HCT116 (cell line): ENCODE results near the gene CASZ1. TPM values are rescaled to one million over a fixed set of nuclear protein-coding genes. Genes with fewer than 3 reads are reported as not detected.

Source experiments
- ATAC-seq: fragments of 200-7000 bp; cut with Tn5 transposase; 2 replicates; pipeline ENCODE4 v1.9.1; 2020; ENCODE audit warnings: mild to moderate bottlenecking, moderate library complexity
- BruUV-seq: library from RNA; stranded (reverse); fragments of 400-500 nt; replicated peaks from 2 replicates; lab custom pipeline; 2021; lab: Mats Ljungman, UMichigan
- CTCF ChIA-PET: fragments of 300-600 bp; sonication (Branson Sonifier 250); formaldehyde crosslinking; loops from one replicate; lab custom pipeline; 2021; ENCODE audit warnings: antibody characterized with exemption; lab: Charles Lee
- POLR2A ChIA-PET: fragments of 300-600, 350-600 bp; sonication (Branson Sonifier 250); formaldehyde crosslinking; loops from one replicate; lab custom pipeline; 2021; ENCODE audit warnings: antibody characterized with exemption; lab: Charles Lee
- RAD21 ChIA-PET, 2 experiments: fragments of 300-600 bp; sonication (Branson Sonifier 250); formaldehyde crosslinking; loops; one replicate each; lab custom pipeline; 2023; ENCODE audit warnings: low total read pairs in 2 of 2; ENCODE audit not compliant: uncharacterized antibody in 2 of 2, unreplicated experiment in 2 of 2, low non-redundant PET in 1 of 2; lab: Charles Lee
- DNase-seq: peaks from one replicate; pipeline ENCODE4 v3.0.0-alpha.2; 2010; ENCODE audit warnings: low read depth, low spot score
- H2AFZ ChIP-seq: fragments of 200-600 bp; shearing (Covaris generic), sonication (generic); 2 replicates; pipeline ENCODE4 v1.6.1; 2017; ENCODE audit warnings: low read depth, mixed run types, mixed read lengths, antibody characterized with exemption, low read length; ENCODE audit not compliant: poor library complexity, severe bottlenecking
- H3K27ac ChIP-seq: 2 replicates; pipeline ENCODE4 v1.5.1; 2012; ENCODE audit warnings: low read depth, low read length
- H3K27me3 ChIP-seq: fragments of 200-600 bp; sonication (generic); 2 replicates; pipeline ENCODE4 v1.6.1; 2016; ENCODE audit warnings: mixed run types, low read length, mixed read lengths; ENCODE audit not compliant: insufficient read depth
- H3K36me3 ChIP-seq, 2 experiments: fragments of 200-500 bp in 1 of 2; fragments of 200-600 bp in 1 of 2; sonication (Bioruptor generic) in 1 of 2; sonication (generic) in 1 of 2; 2 replicates each; pipeline versions ENCODE4 v1.5.1 to v1.6.1; 2014 to 2016; ENCODE audit warnings: low read length in 2 of 2, inconsistent platforms in 1 of 2, mixed read lengths in 1 of 2, mixed run types in 1 of 2; ENCODE audit not compliant: insufficient read depth in 2 of 2, control insufficient read depth in 1 of 2
- H3K4me1 ChIP-seq, 2 experiments: fragments of 200-600 bp in 1 of 2; sonication (generic) in 1 of 2; 2 replicates each; pipeline versions ENCODE4 v1.5.1 to v1.6.1; 2012 to 2017; ENCODE audit warnings: low read length in 2 of 2, inconsistent platforms in 1 of 2, mild to moderate bottlenecking in 1 of 2, mixed read lengths in 1 of 2, mixed run types in 1 of 2, moderate library complexity in 1 of 2; ENCODE audit not compliant: insufficient read depth in 2 of 2, control insufficient read depth in 1 of 2
- H3K4me2 ChIP-seq: fragments of 200-600 bp; sonication (generic); 2 replicates; pipeline ENCODE4 v1.6.1; 2017; ENCODE audit warnings: mixed run types, low read length, mixed read lengths
- H3K4me3 ChIP-seq, 2 experiments: fragments of 200-600 bp in 1 of 2; sonication (generic) in 1 of 2; replicated peaks in 1 of 2; 2 replicates each; pipeline ENCODE4 v1.5.1; 2011 to 2016; ENCODE audit warnings: low read length in 2 of 2, control low read depth in 1 of 2, low read depth in 1 of 2, mild to moderate bottlenecking in 1 of 2, mixed read lengths in 1 of 2, mixed run types in 1 of 2
- H3K79me2 ChIP-seq: fragments of 200-600 bp; sonication (generic); 2 replicates; pipeline ENCODE4 v1.6.1; 2017; ENCODE audit warnings: mild to moderate bottlenecking, mixed run types, low read length, moderate library complexity, mixed read lengths; ENCODE audit not compliant: insufficient read depth
- H3K9ac ChIP-seq: fragments of 200-600 bp; sonication (generic); 2 replicates; pipeline ENCODE4 v1.6.1; 2016; ENCODE audit warnings: low read length, mixed read lengths
- H3K9me2 ChIP-seq: fragments of 200-600 bp; sonication (generic), shearing (Covaris generic); 2 replicates; pipeline ENCODE4 v1.6.1; 2017; ENCODE audit warnings: mixed run types, mild to moderate bottlenecking, moderate library complexity; ENCODE audit not compliant: insufficient read depth
- H3K9me3 ChIP-seq, 2 experiments: fragments of 200-500 bp in 1 of 2; fragments of 200-600 bp in 1 of 2; sonication (Bioruptor generic) in 1 of 2; sonication (generic) in 1 of 2; 2 replicates each; pipeline ENCODE4 v1.6.1; 2014 to 2017; ENCODE audit warnings: low read length in 2 of 2, mixed read lengths in 2 of 2, inconsistent platforms in 1 of 2, low read depth in 1 of 2, mild to moderate bottlenecking in 1 of 2, mixed run types in 1 of 2, moderate library complexity in 1 of 2; ENCODE audit not compliant: control insufficient read depth in 1 of 2, insufficient read depth in 1 of 2
- H4K20me1 ChIP-seq: fragments of 200-600 bp; sonication (generic), shearing (Covaris generic); 2 replicates; pipeline ENCODE4 v1.6.1; 2017; ENCODE audit warnings: mixed run types, mild to moderate bottlenecking, moderate library complexity; ENCODE audit not compliant: insufficient read depth
- ATF3 ChIP-seq: IDR thresholded peaks from 2 replicates; pipeline ENCODE4 v1.6.1; 2012
- CBX3 ChIP-seq: IDR thresholded peaks from 2 replicates; pipeline ENCODE4 v1.6.1; 2012; ENCODE audit warnings: low read depth
- CEBPB ChIP-seq: IDR thresholded peaks from 2 replicates; pipeline ENCODE4 v1.6.1; 2012; ENCODE audit warnings: low read depth
- CTCF ChIP-seq, 3 experiments: fragments of 200-600 bp in 1 of 3; sonication (generic) in 1 of 3; IDR thresholded peaks in 2 of 3; conservative IDR thresholded peaks in 1 of 3; 2 replicates each; pipeline ENCODE4 v1.5.1; 2012 to 2017; ENCODE audit warnings: low read depth in 2 of 3, low read length in 2 of 3, antibody characterized with exemption in 1 of 3, borderline replicate concordance in 1 of 3, control low read depth in 1 of 3, mild to moderate bottlenecking in 1 of 3, mixed read lengths in 1 of 3, mixed run types in 1 of 3, moderate library complexity in 1 of 3; ENCODE audit not compliant: insufficient read depth in 1 of 3
- EGR1 ChIP-seq: IDR thresholded peaks from 2 replicates; pipeline ENCODE4 v1.6.1; 2012; ENCODE audit warnings: low read depth
- ELF1 ChIP-seq: IDR thresholded peaks from 2 replicates; pipeline ENCODE4 v1.6.1; 2012; ENCODE audit warnings: low read depth, borderline replicate concordance
- EZH2 ChIP-seq: fragments of 200-600 bp; sonication (generic); IDR thresholded peaks from 2 replicates; pipeline ENCODE4 v1.6.1; 2017; ENCODE audit warnings: antibody characterized with exemption, mixed run types
- EZH2phosphoT487 ChIP-seq: fragments of 200-600 bp; IDR thresholded peaks from 2 replicates; pipeline ENCODE4 v1.6.1; 2018; ENCODE audit warnings: antibody characterized with exemption, borderline replicate concordance
- FOSL1 ChIP-seq: IDR thresholded peaks from 2 replicates; pipeline ENCODE4 v1.6.1; 2012; ENCODE audit warnings: low read depth
- JUND ChIP-seq: IDR thresholded peaks from 2 replicates; pipeline ENCODE4 v1.6.1; 2012
- MAX ChIP-seq: IDR thresholded peaks from 2 replicates; pipeline ENCODE4 v1.6.1; 2012
- POLR2A ChIP-seq: IDR thresholded peaks from 2 replicates; pipeline ENCODE4 v1.7.0; 2011; ENCODE audit warnings: borderline replicate concordance; ENCODE audit not compliant: insufficient read depth, insufficient read length; ENCODE audit errors: extremely low read depth
- POLR2AphosphoS5 ChIP-seq: IDR thresholded peaks from 2 replicates; pipeline ENCODE4 v1.6.1; 2011; ENCODE audit warnings: mild to moderate bottlenecking, low read depth, low read length, moderate library complexity
- RAD21 ChIP-seq: IDR thresholded peaks from 2 replicates; pipeline ENCODE4 v1.6.1; 2012; ENCODE audit warnings: low read depth, mild to moderate bottlenecking
- REST ChIP-seq: IDR thresholded peaks from 2 replicates; pipeline ENCODE4 v1.6.1; 2012; ENCODE audit warnings: low read depth
- SP1 ChIP-seq: IDR thresholded peaks from 2 replicates; pipeline ENCODE4 v1.6.1; 2012; ENCODE audit warnings: low read depth
- SRF ChIP-seq: IDR thresholded peaks from 2 replicates; pipeline ENCODE4 v1.6.1; 2012; ENCODE audit warnings: low read depth
- ZBTB33 ChIP-seq: IDR thresholded peaks from 2 replicates; pipeline ENCODE4 v1.6.1; 2011; ENCODE audit warnings: mild to moderate bottlenecking, low read length, moderate library complexity; ENCODE audit not compliant: insufficient replicate concordance; ENCODE audit errors: extremely low read depth
- ZFX ChIP-seq: fragments of 450-650 bp; IDR thresholded peaks from 2 replicates; pipeline ENCODE4 v1.6.1; 2017
- ZNF274 ChIP-seq: fragments of 200-500 bp; sonication (Bioruptor generic); IDR thresholded peaks from 2 replicates; pipeline ENCODE4 v1.6.1; 2014; ENCODE audit warnings: mild to moderate bottlenecking, low read depth, low read length, inconsistent platforms
- intact Hi-C: fragments of 100-400 bp; cut with micrococcal nuclease; formaldehyde crosslinking; loops from 2 replicates; pipeline ENCODE4 v1.10.0; 2022
- total RNA-seq: library from RNA; stranded (reverse); gene quantifications from one replicate; pipeline ENCODE4 v1.2.1, GENCODE V29; 2021; ENCODE audit not compliant: unreplicated experiment

Gene CASZ1
- total RNA-seq, 1 experiment from 2014 or later, result 7.7 TPM

- ATAC-seq, result no peak
- RAD21 ChIA-PET, result interaction anchor here in 1 of 2 experiments (1.0 kb wide), 1 partner anchor 174 kb away, joined by 3 read pairs; no protein-coding TSS in a partner anchor
- Histone ChIP-seq H3K27ac (no peak overlapping the region), H3K9me3 (no peaks in the 10 kb centered on the region)
- TF ChIP-seq SP1 (no peak), CTCF (IDR thresholded peaks at IDR 0.05 in 2 of 3, conservative IDR thresholded peaks at IDR 0.05 in 1 of 3; ENCODE audit: borderline replicate concordance in 1 of 3, insufficient read depth in 1 of 3, low read depth in 2 of 3, low read length in 2 of 3) (no peak), FOSL1 (no peak), EZH2phosphoT487 (no peak), POLR2AphosphoS5 (no peak), ZFX (no peak), CEBPB (no peak), EGR1 (no peak), ELF1 (no peak), ZNF274 (no peak), POLR2A (no peak), REST (no peak), SRF (no peak), RAD21 (no peak), CBX3 (no peak), MAX (no peak), JUND (no peak), ZBTB33 (no peak), ATF3 (no peak), EZH2 (no peak)
- TF ChIP-seq, all 23 proteins: peak for 0
- POLR2A ChIA-PET, result no interaction called here
- Histone ChIP-seq H3K27me3 (no peaks in the 10 kb centered on the region), H3K36me3 (no peaks in the 10 kb centered on the region), H2AFZ (no peak overlapping the region), H3K79me2 (no peaks in the 10 kb centered on the region), H4K20me1 (no peaks in the 10 kb centered on the region), H3K9me2 (no peaks in the 10 kb centered on the region), H3K4me3 (peak overlapping the region in 1 of 2 experiments; percentile 57; a peak in 2 of 4 replicates), H3K4me1 (peaks cover 4 to 26% of the 10 kb centered on the region in 2 experiments; a peak in 3 of 4 replicates), H3K9ac (no peak overlapping the region), H3K4me2 (peak overlapping the region; percentile 82)
- BruUV-seq, result TSS peak; percentile 52
- DNase-seq, result no peak
- intact Hi-C loops, result loop anchor here (5.0 kb wide), 2 partner anchors 109 to 174 kb away; no protein-coding TSS in a partner anchor
- CTCF ChIA-PET, result interaction anchor here (0.7 kb wide), 1 partner anchor 24 kb away, joined by 4 read pairs; no protein-coding TSS in a partner anchor
Measured at GRCh38 chr1:10693152-10693496, 103.3 kb downstream of the CASZ1 start.
